Gastrocnemius medialis (tissue), 4 donors: ENCODE results near the gene KCTD15. TPM values are rescaled to one million over a fixed set of nuclear protein-coding genes. Genes with fewer than 3 reads are reported as not detected.

Experiments
- total RNA-seq, 4 donors: library from RNA; depleted of rRNA; stranded (reverse); fragments of >200 nt; gene quantifications; one replicate each; pipeline versions ENCODE4 v1.1.0 to v1.2.3, GENCODE V29; 2016

Gene KCTD15
- total RNA-seq, 4 donors from 2014 or later = 1.9 to 14.8 (median 5.8) TPM

Other genes with a start within 250 kb of the KCTD15 start
- gene CHST8, start 174.9 kb upstream of the KCTD15 start, total RNA-seq = under 1 TPM in 2 of 4 donors, not detected in 2; 0.29 to 0.46 TPM